ENCODE data around the gene CNTNAP5.

DNA sequence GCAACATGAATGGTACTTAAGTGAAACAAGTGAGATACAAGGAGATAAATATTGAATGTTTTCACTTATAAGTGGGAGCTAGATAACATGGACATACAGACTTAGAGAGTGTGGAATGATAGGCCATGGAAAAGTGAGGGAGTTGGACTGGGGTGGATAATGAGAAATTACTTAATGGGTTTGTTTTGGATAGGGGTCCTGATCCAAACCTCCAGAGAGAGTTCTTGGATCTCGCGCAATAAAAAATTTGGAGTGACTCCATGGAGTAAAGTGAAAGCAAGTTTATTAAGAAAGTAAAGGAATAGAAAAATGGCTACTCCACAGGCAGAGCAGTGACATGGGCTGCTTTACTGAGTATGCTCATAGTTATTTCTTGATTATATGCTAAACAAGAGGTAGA lies 508.9 kb downstream of the CNTNAP5 start:
- no peak for TF ChIP-seq EZH2 (IDR thresholded peaks at IDR 0.05)
- TF ChIP-seq POLR2AphosphoS5 (IDR thresholded peaks at IDR 0.05; ENCODE audit: borderline replicate concordance, low read depth, low read length), result no peak
